OCI-LY7 (cell line): ENCODE measurements around the gene CFAP65. TPM values are rescaled to one million over a fixed set of nuclear protein-coding genes. Genes with fewer than 3 reads are reported as not detected.

Experiments
- BruUV-seq: library from RNA; stranded (reverse); fragments of 400-500 nt; replicated peaks from 2 replicates; lab custom pipeline; 2021; lab: Mats Ljungman, UMichigan
- CTCF ChIA-PET: fragments of 300-600 bp; sonication (Branson Sonifier 250); formaldehyde crosslinking; loops from one replicate; lab custom pipeline; 2022; ENCODE audit warnings: antibody characterized with exemption; ENCODE audit not compliant: unreplicated experiment; lab: Charles Lee
- POLR2A ChIA-PET: fragments of 300-600 bp; sonication (Branson Sonifier 250); formaldehyde crosslinking; loops from one replicate; lab custom pipeline; 2022; ENCODE audit warnings: antibody characterized with exemption; lab: Charles Lee
- DNase-seq: peaks from one replicate; pipeline ENCODE4 v3.0.0-alpha.2; 2015; ENCODE audit warnings: low spot score
- H2AFZ ChIP-seq: fragments of 200-600 bp; sonication (generic), shearing (Covaris generic); 2 replicates; pipeline ENCODE4 v1.6.1; 2014; ENCODE audit warnings: mild to moderate bottlenecking, antibody characterized with exemption, low read length, moderate library complexity
- H3K27ac ChIP-seq: fragments of 200-600 bp; sonication (generic); 2 replicates; pipeline ENCODE4 v1.5.1; 2014; ENCODE audit warnings: mixed run types, low read depth, mild to moderate bottlenecking, moderate library complexity, low read length, inconsistent platforms; ENCODE audit not compliant: poor library complexity, severe bottlenecking
- H3K36me3 ChIP-seq: fragments of 200-600 bp; sonication (generic); 2 replicates; pipeline ENCODE4 v1.6.1; 2014; ENCODE audit warnings: mild to moderate bottlenecking, antibody characterized with exemption, low read length, moderate library complexity, mixed read lengths; ENCODE audit not compliant: insufficient read depth
- H3K4me1 ChIP-seq: fragments of 200-600 bp; sonication (generic); 2 replicates; pipeline ENCODE4 v1.5.1; 2014; ENCODE audit warnings: mild to moderate bottlenecking, low read length; ENCODE audit not compliant: insufficient read depth, poor library complexity, severe bottlenecking
- H3K4me2 ChIP-seq: fragments of 200-600 bp; sonication (generic); 2 replicates; pipeline ENCODE4 v1.6.1; 2014; ENCODE audit warnings: mild to moderate bottlenecking, low read length
- H3K4me3 ChIP-seq: fragments of 200-600 bp; sonication (generic); 2 replicates; pipeline ENCODE4 v1.5.1; 2014; ENCODE audit warnings: mild to moderate bottlenecking, low read depth, low read length; ENCODE audit not compliant: poor library complexity, severe bottlenecking
- H3K79me2 ChIP-seq: fragments of 200-600 bp; sonication (generic); 2 replicates; pipeline ENCODE4 v1.6.1; 2016; ENCODE audit warnings: low read depth, mild to moderate bottlenecking, low read length, moderate library complexity, mixed read lengths; ENCODE audit not compliant: insufficient read depth
- H3K9me2 ChIP-seq: fragments of 200-600 bp; sonication (generic); 2 replicates; pipeline ENCODE4 v1.6.1; 2016; ENCODE audit warnings: mild to moderate bottlenecking, low read length, mixed read lengths; ENCODE audit not compliant: insufficient read depth
- H3K9me3 ChIP-seq: fragments of 200-600 bp; sonication (generic); 2 replicates; pipeline ENCODE4 v1.6.1; 2014; ENCODE audit warnings: mild to moderate bottlenecking, mixed run types, low read length, mixed read lengths
- H4K20me1 ChIP-seq: fragments of 200-600 bp; sonication (generic); 2 replicates; pipeline ENCODE4 v1.6.1; 2014; ENCODE audit warnings: mild to moderate bottlenecking, antibody characterized with exemption, low read length, moderate library complexity, mixed read lengths; ENCODE audit not compliant: insufficient read depth
- EZH2phosphoT487 ChIP-seq: fragments of 200-600 bp; sonication (generic); IDR thresholded peaks from 2 replicates; pipeline ENCODE4 v1.6.1; 2018; ENCODE audit warnings: low read depth, borderline replicate concordance, mild to moderate bottlenecking, mixed run types, antibody characterized with exemption, low read length, moderate library complexity, mixed read lengths
- intact Hi-C: fragments of 100-400 bp; cut with micrococcal nuclease; formaldehyde crosslinking; loops from one replicate; pipeline ENCODE4 v1.10.0; 2022; ENCODE audit not compliant: unreplicated experiment
- total RNA-seq, 2 experiments: library from RNA; depleted of rRNA in 1 of 2; stranded (reverse); fragments of >200 nt in 1 of 2; shearing (Covaris generic) in 1 of 2; gene quantifications; 2 replicates each; pipeline ENCODE4 v1.2.3, GENCODE V29; 2014 to 2022
- TF ChIP-seq, protein P1 (sequence below): fragments of 200-600 bp; sonication (generic); conservative IDR thresholded peaks from 2 replicates; pipeline ENCODE4 v1.5.1; 2014; ENCODE audit warnings: mild to moderate bottlenecking, antibody characterized with exemption, low read length, moderate library complexity, mixed read lengths

Gene CFAP65
- total RNA-seq, 2 experiments from 2014 or later = not detected

DNA sequence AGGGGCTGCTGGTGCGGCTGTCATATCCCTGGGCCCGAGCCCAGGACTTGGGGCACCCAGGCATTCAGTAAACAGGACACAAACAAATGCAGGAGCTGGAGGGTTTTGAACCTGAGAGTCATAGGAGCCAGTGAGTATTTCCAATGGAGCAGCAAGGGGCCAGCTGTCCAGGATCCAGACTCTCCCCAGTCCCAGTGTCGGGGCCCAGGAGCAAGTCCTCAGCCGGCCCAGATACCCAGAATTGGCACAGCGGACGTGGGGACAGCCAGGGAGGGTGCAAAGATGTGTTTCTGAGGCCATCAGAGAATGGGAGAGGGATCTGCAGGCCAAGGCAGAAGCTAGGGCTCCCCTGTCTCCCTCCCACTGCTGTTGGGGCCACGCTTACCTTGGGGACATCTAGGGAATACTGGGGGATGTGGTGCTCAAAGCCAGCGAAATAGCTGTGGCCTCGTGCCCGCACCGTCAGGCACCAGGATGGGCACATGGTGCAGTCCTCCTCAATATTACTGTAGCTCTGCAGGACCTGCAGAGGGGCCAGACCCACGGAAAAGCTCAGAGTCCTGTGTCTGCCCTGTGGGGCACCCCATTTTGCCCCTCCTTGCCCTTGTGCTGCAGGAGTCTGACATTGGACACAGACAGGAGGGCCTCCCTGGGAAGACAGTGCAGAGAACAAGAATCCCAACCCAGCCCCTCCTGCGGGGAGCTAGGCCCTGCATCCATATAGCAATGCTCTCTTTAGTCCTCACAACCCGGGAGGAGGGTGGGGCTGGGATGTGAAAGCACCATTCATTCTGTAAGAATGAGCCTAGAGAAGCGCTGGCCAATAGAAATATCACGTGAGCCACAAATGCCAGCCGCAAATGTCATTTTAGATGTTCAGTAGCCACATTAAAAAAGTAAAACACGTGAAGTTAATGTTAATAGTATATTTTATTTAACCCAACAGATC lies 15.4 kb downstream of the CFAP65 start:
- CTCF ChIA-PET = interaction anchor here (0.5 kb wide), 1 partner anchor 49 kb away, joined by 4 read pairs; no protein-coding TSS in a partner anchor
- intact Hi-C loops = no loop called here
- no TSS peak for BruUV-seq

DNA sequence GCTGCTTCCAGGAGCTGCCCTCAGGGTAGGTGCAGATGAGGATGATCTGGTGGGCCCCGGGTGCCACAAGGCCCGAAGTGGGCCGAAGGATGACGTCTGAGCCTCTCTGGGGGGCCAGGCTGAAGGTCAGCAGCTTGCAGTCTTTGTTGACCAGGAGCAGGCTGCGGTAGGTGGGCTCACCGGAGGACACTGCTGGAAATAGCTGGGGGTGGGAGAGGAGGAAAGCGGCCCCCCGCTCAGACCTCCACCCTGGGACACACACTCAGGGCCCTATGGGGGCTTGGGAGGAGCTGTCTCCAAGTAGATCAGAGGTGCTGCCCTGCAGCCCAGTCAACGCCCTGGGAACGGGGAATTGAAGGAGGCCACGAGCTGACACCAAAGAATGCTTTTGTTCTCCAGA lies 17.3 kb downstream of the CFAP65 start:
- no peaks in the 10 kb centered on the region for H3K9me3 ChIP-seq
- TF ChIP-seq EZH2phosphoT487 = no peak
- TF ChIP-seq, protein P1, sequence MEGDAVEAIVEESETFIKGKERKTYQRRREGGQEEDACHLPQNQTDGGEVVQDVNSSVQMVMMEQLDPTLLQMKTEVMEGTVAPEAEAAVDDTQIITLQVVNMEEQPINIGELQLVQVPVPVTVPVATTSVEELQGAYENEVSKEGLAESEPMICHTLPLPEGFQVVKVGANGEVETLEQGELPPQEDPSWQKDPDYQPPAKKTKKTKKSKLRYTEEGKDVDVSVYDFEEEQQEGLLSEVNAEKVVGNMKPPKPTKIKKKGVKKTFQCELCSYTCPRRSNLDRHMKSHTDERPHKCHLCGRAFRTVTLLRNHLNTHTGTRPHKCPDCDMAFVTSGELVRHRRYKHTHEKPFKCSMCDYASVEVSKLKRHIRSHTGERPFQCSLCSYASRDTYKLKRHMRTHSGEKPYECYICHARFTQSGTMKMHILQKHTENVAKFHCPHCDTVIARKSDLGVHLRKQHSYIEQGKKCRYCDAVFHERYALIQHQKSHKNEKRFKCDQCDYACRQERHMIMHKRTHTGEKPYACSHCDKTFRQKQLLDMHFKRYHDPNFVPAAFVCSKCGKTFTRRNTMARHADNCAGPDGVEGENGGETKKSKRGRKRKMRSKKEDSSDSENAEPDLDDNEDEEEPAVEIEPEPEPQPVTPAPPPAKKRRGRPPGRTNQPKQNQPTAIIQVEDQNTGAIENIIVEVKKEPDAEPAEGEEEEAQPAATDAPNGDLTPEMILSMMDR = no peak
- H3K36me3 ChIP-seq = no peaks in the 10 kb centered on the region
- H3K4me3 ChIP-seq = no peak overlapping the region
- no peaks in the 10 kb centered on the region for H4K20me1 ChIP-seq
- POLR2A ChIA-PET = interaction anchor here (0.6 kb wide), 2 partner anchors 76 to 443 kb away, joined by 3 to 5 read pairs; no protein-coding TSS in a partner anchor
- H3K27ac ChIP-seq = no peak overlapping the region
- H3K79me2 ChIP-seq = no peaks in the 10 kb centered on the region
- BruUV-seq = no TSS peak
- no peak overlapping the region for H2AFZ ChIP-seq
- intact Hi-C loops = no loop called here
- DNase-seq = no peak
- CTCF ChIA-PET = interaction anchor here (0.5 to 0.6 kb wide), 2 partner anchors 16 to 136 kb away, joined by 3 to 4 read pairs; partner anchors contain the start of gene NHEJ1
- H3K9me2 ChIP-seq = no peaks in the 10 kb centered on the region
- H3K4me1 ChIP-seq = no peaks in the 10 kb centered on the region
- H3K4me2 ChIP-seq = no peak overlapping the region

More for the DNA sequence above, 15.4 kb downstream of the CFAP65 start:
- POLR2A ChIA-PET = no interaction called here
- H3K36me3 ChIP-seq = no peaks in the 10 kb centered on the region
- no peaks in the 10 kb centered on the region for H3K79me2 ChIP-seq
- H3K4me3 ChIP-seq = no peak overlapping the region
- H3K4me2 ChIP-seq = no peak overlapping the region
- DNase-seq = no peak
- no peak for TF ChIP-seq EZH2phosphoT487
- TF ChIP-seq, protein P1 = no peak
- no peak overlapping the region for H2AFZ ChIP-seq
- H3K27ac ChIP-seq = no peak overlapping the region
- H3K9me2 ChIP-seq = no peaks in the 10 kb centered on the region
- H3K4me1 ChIP-seq = no peaks in the 10 kb centered on the region
- no peaks in the 10 kb centered on the region for H4K20me1 ChIP-seq
- H3K9me3 ChIP-seq = no peaks in the 10 kb centered on the region

DNA sequence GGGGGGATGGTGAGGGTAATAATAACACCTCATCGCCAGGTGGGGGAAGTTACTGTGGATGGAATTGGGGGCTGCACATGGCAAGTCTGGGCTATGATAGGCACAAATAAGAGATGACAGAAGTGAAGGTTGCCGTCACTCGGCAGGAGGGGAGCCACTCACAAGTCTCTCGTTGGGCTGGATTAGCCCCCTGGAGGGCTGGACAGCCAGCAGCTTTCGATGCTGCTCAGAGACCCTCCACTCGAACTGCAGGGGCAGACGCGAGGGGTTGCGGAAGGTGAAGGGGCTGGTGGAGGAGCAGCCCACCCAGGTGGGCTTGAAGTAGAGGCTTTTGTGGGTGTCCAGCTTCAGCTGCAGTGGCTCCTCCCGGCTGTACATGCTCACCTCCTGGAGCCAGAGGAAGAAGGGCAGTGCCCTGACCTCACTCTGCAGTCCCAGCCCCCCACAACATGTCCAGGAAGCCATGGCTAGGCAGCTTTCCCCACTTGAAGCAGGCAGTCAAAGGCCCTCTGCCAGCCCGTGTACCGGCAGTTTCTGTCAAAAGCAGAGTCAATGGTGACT lies 18.2 kb downstream of the CFAP65 start:
- Histone ChIP-seq H3K4me1 (no peaks in the 10 kb centered on the region), H3K4me3 (no peak overlapping the region), H3K9me3 (no peaks in the 10 kb centered on the region), H4K20me1 (no peaks in the 10 kb centered on the region), H3K4me2 (no peak overlapping the region), H3K9me2 (no peaks in the 10 kb centered on the region), H2AFZ (no peak overlapping the region), H3K79me2 (no peaks in the 10 kb centered on the region), H3K36me3 (no peaks in the 10 kb centered on the region), H3K27ac (no peak overlapping the region)
- CTCF ChIA-PET = no interaction called here
- POLR2A ChIA-PET = no interaction called here
- no peak for TF ChIP-seq EZH2phosphoT487
- TF ChIP-seq, protein P1 = no peak
- DNase-seq = no peak
- intact Hi-C loops = no loop called here
- BruUV-seq = no TSS peak
